HEK293T (cell line): ENCODE measurements around the gene VWA8.

Experiments
- CTCF ChIA-PET: fragments of 350-600 bp; formaldehyde crosslinking; extraction: SDS; loops from one replicate; lab custom pipeline; 2021; ENCODE audit warnings: antibody characterized with exemption, inconsistent platforms; lab: Yijun Ruan, JAX
- POLR2A ChIA-PET: fragments of 350-600 bp; formaldehyde crosslinking; extraction: SDS; loops from one replicate; lab custom pipeline; 2020; ENCODE audit warnings: antibody characterized with exemption, inconsistent platforms; lab: Yijun Ruan, JAX
- DNase-seq: peaks from one replicate; pipeline ENCODE4 v3.0.0; 2012; ENCODE audit warnings: mixed read lengths; ENCODE audit errors: extremely low spot score
- BHLHE40 ChIP-seq: fragments of 450-650 bp; IDR thresholded peaks from 2 replicates; pipeline ENCODE4 v1.6.1; 2016; ENCODE audit warnings: mild to moderate bottlenecking, moderate library complexity, borderline replicate concordance
- CTBP1 ChIP-seq: fragments of 450-650 bp; IDR thresholded peaks from 2 replicates; pipeline ENCODE4 v1.6.1; 2016; ENCODE audit warnings: borderline replicate concordance
- ELF4 ChIP-seq: fragments of 450-650 bp; IDR thresholded peaks from 2 replicates; pipeline ENCODE4 v1.6.1; 2017; ENCODE audit warnings: antibody characterized with exemption
- FOXA1 ChIP-seq: fragments of 450-650 bp; IDR thresholded peaks from 2 replicates; pipeline ENCODE4 v1.6.1; 2016; ENCODE audit warnings: mild to moderate bottlenecking
- FOXM1 ChIP-seq: fragments of 450-650 bp; IDR thresholded peaks from 2 replicates; pipeline ENCODE4 v1.6.1; 2017; ENCODE audit warnings: mild to moderate bottlenecking, borderline replicate concordance
- HDGF ChIP-seq: fragments of 450-650 bp; IDR thresholded peaks from 2 replicates; pipeline ENCODE4 v1.6.1; 2017; ENCODE audit warnings: antibody characterized with exemption, borderline replicate concordance
- L3MBTL2 ChIP-seq: fragments of 450-650 bp; conservative IDR thresholded peaks from 2 replicates; pipeline ENCODE4 v1.6.1; 2016; ENCODE audit warnings: mild to moderate bottlenecking
- LEF1 ChIP-seq: fragments of 450-650 bp; IDR thresholded peaks from 2 replicates; pipeline ENCODE4 v1.6.1; 2017; ENCODE audit warnings: mild to moderate bottlenecking, borderline replicate concordance
- NFRKB ChIP-seq: fragments of 450-650 bp; IDR thresholded peaks from 2 replicates; pipeline ENCODE4 v1.6.1; 2016; ENCODE audit warnings: mild to moderate bottlenecking, moderate library complexity
- SP1 ChIP-seq: fragments of 450-650 bp; IDR thresholded peaks from 2 replicates; pipeline ENCODE4 v1.6.1; 2017
- SUZ12 ChIP-seq: fragments of 450-650 bp; IDR thresholded peaks from 2 replicates; pipeline ENCODE4 v1.6.1; 2016; ENCODE audit warnings: mild to moderate bottlenecking
- TARDBP ChIP-seq: fragments of 450-650 bp; IDR thresholded peaks from 2 replicates; pipeline ENCODE4 v1.6.1; 2016
- ZNF384 ChIP-seq: fragments of 450-650 bp; IDR thresholded peaks from 2 replicates; pipeline ENCODE4 v1.6.1; 2016
- TF ChIP-seq, protein P1 (sequence below): fragments of 450-650 bp; IDR thresholded peaks from 2 replicates; pipeline ENCODE4 v1.6.1; 2016

Gene VWA8

GRCh38 chr13:41666644-41667043 lies 294.3 kb downstream of the VWA8 start:
- no peak for TF ChIP-seq TARDBP
- TF ChIP-seq CTBP1: no peak
- no peak for TF ChIP-seq FOXM1
- no peak for TF ChIP-seq L3MBTL2
- no peak for TF ChIP-seq SUZ12
- TF ChIP-seq ELF4: no peak
- no peak for TF ChIP-seq BHLHE40
- TF ChIP-seq, protein P1, sequence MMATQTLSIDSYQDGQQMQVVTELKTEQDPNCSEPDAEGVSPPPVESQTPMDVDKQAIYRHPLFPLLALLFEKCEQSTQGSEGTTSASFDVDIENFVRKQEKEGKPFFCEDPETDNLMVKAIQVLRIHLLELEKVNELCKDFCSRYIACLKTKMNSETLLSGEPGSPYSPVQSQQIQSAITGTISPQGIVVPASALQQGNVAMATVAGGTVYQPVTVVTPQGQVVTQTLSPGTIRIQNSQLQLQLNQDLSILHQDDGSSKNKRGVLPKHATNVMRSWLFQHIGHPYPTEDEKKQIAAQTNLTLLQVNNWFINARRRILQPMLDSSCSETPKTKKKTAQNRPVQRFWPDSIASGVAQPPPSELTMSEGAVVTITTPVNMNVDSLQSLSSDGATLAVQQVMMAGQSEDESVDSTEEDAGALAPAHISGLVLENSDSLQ: no peak
- no peak for TF ChIP-seq NFRKB
- no peak for TF ChIP-seq HDGF
- no peak for DNase-seq
- POLR2A ChIA-PET: no interaction called here
- CTCF ChIA-PET: no interaction called here

GRCh38 chr13:41660411-41660810 lies 300.5 kb downstream of the VWA8 start:
- DNase-seq: no peak
- ChIA-PET CTCF (interaction anchor here (0.8 kb wide), 1 partner anchor 303 kb away, joined by 4 read pairs; no protein-coding TSS in a partner anchor), POLR2A (no interaction called here)
- TF ChIP-seq, protein P1: no peak

DNA sequence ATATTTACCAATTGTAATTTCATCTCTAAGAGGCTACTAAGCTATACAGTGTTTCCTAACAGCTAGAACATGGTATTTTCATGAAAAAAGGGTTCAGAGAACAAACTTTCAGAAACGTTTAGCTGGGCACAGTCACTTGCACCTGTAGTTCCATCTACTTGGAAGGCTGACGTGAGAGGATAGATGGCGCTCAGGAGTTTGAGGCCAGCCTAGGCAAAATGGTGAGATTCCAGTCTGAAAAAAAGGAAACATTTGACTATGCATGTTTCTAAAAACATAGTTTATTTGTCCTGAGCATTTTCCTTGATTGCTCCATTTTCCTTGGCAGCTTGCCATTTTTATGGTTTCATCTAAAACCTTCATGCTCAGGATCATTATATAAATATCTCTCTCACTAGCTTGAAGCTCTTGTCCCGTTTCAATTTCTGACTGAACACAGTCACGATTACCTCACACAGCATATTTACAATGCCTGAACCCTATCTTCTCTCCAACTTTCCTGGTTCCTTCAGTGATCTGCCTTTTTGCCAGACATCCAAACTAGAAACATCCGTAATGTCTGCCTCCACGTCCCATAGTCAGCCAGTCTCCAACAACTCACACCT lies 302.8 kb downstream of the VWA8 start:
- CTCF ChIA-PET: no interaction called here

GRCh38 chr13:41655997-41656396 lies 304.9 kb downstream of the VWA8 start:
- no peak for DNase-seq

More for the DNA sequence above, 302.8 kb downstream of the VWA8 start:
- no peak for DNase-seq
- POLR2A ChIA-PET: no interaction called here
- TF ChIP-seq ELF4: no peak

DNA sequence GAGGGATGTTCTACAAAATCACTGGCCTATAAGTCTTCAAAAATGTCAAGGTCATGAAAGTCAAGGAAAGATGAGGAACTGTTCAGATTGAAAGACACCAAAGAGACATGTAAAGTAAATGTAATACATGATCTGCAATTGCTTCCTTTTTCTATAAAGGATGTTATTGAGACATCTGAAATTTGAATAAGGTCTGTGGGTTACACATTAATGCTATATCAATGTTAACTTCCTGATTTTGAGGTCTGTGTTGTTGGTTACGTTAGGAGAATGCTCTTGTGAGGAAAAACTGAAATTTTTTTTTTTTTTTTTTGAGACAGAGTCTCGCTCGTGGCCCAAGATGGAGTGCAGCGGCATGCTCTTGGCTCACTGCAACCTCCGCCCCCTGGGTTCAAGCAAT lies 306.1 kb downstream of the VWA8 start:
- DNase-seq: no peak
- no peak for TF ChIP-seq FOXM1
- ChIA-PET CTCF (interaction anchor here (0.7 kb wide), 1 partner anchor 17 kb away, joined by 3 read pairs; no protein-coding TSS in a partner anchor), POLR2A (no interaction called here)

More at GRCh38 chr13:41655997-41656396, 304.9 kb downstream of the VWA8 start:
- CTCF ChIA-PET: no interaction called here
- POLR2A ChIA-PET: no interaction called here
- TF ChIP-seq SP1 (no peak), FOXM1 (no peak), LEF1 (no peak), NFRKB (no peak), BHLHE40 (no peak), ZNF384 (no peak)

GRCh38 chr13:41652735-41653361 lies 308.1 kb downstream of the VWA8 start:
- TF ChIP-seq, protein P1: peak; percentile 11; the same call in 1 of the 2 replicates
- no peak for TF ChIP-seq FOXM1
- no peak for TF ChIP-seq NFRKB
- no peak for DNase-seq
- CTCF ChIA-PET: interaction anchor here (0.6 to 1.1 kb wide), 4 partner anchors 60 to 679 kb away, joined by 3 to 4 read pairs (median 3); no protein-coding TSS in a partner anchor
- POLR2A ChIA-PET: no interaction called here

DNA sequence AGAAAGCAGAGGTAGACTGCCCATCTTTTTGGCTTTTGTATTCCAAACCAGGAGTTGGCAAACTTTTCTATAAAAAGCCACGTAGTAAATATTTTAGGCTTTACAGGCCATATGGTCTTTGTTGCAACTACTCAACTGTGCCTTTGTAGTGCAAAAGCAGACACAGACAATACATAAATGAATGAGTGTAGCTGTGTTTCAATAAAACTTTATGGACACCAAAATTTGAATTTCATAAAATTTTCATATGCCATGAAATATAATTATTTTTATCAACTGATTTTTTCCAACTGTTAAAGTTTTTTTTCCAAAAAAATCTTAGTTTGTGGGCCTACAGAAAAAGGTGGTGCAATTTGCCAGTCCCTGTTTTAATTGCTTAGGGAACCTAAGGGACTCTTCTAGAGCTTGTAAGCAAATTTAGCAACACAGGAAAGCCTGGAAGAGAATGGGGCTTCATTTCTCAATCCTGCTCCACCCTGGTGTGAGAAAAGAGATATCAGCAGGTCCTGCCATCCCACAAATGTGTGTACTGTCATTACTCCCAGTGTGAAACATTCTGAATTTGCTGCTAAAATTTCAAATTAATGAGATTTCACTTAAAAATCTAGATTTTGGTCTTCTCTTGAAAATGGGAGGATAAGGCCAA lies 309.4 kb downstream of the VWA8 start:
- CTCF ChIA-PET: no interaction called here
- no peak for TF ChIP-seq SUZ12
- TF ChIP-seq, protein P1: no peak
- TF ChIP-seq FOXA1: no peak
- TF ChIP-seq ZNF384: no peak
- TF ChIP-seq LEF1: no peak
- no peak for TF ChIP-seq BHLHE40
- TF ChIP-seq FOXM1: no peak
- TF ChIP-seq ELF4: no peak
- TF ChIP-seq HDGF: no peak
- TF ChIP-seq NFRKB: no peak
- TF ChIP-seq TARDBP: no peak
- no peak for TF ChIP-seq SP1
- no peak for TF ChIP-seq L3MBTL2
- DNase-seq: no peak
- POLR2A ChIA-PET: no interaction called here
